HG03432 (cell line): ENCODE data around the gene ZC3H12A.

Experiments used
- ATAC-seq: cut with Tn5 transposase; IDR thresholded peaks from one replicate; pipeline ENCODE4 v1.9.1; 2021; ENCODE audit warnings: mild to moderate bottlenecking, moderate library complexity; ENCODE audit not compliant: unreplicated experiment

ZC3H12A gene

DNA sequence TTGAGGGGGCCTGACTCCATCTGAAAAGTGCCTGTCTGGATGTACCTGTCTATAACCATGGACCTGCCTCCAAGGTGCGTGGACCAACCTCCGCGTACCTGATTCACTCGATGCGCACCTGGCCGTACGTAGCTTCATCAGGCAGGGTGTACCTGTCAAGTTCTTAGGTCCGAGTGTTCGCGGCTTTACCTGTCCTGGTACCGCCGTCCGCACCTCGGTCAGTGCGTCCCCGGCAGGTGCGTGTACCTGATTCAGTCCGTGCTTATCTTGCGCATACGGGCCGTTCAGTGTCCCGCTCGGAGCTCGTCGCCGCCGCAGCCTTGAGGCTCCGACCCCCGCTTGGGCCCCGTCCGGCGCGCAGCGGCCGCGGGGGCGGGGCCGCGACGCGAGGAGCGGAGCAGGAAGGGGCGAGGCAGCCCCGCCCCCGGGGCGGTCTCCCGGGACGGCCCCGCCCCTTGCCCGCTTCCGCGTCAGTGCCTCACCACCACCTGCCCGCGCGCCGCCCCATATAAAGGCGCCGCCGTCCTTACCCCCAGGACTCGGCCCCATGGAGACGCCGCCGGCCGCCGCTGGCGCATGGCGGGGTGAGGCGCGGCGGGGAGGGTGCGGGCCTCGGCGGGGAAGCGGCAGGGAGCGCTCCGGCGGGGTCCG, at the start of gene ZC3H12A:
Gene ZC3H12A (plus strand): TSS at position 535 of the 651 bp plus-strand sequence. CDS start 917 bp downstream, outside the sequence.
- ATAC-seq: peak; percentile 59

DNA sequence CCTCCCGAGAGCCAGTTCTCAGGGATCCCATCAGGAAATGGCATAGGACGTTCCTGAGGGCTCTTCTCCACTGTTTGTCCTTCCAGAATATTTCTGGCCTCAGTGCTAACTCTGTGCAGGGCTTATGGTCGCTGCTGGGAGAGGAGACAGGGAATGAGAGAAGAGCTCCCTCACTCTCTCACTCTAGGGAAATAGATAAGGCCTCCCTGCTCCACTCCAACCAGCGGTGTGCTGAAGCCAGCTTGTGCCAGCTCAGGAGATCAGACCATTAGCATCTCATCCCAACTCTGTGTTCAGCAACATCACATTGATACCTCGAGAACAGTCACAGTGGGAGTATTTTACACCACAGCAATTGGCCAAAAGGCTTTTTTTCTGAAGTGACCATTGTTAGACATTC, 49.2 kb upstream of the ZC3H12A start:
- ATAC-seq: no peak

DNA sequence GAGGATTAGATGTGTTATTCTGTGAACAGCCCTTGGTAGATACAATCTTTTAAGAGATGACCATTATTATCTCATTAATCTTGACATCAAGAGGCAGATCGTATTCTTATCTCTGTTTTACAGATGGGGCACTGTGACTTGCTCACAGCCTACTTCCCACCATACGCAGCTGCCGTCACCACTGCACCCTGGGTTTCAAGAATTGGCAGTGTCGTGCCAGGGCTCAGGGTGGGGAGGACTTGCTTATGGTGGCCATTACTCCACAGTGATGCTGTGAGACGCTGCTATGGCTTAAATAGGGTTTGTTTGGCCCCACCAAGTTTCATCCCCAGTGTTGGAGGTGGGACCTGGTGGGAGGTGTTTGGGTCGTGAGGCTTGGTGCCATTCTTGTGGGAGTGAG, 45.4 kb upstream of the ZC3H12A start:
- ATAC-seq: no peak

DNA sequence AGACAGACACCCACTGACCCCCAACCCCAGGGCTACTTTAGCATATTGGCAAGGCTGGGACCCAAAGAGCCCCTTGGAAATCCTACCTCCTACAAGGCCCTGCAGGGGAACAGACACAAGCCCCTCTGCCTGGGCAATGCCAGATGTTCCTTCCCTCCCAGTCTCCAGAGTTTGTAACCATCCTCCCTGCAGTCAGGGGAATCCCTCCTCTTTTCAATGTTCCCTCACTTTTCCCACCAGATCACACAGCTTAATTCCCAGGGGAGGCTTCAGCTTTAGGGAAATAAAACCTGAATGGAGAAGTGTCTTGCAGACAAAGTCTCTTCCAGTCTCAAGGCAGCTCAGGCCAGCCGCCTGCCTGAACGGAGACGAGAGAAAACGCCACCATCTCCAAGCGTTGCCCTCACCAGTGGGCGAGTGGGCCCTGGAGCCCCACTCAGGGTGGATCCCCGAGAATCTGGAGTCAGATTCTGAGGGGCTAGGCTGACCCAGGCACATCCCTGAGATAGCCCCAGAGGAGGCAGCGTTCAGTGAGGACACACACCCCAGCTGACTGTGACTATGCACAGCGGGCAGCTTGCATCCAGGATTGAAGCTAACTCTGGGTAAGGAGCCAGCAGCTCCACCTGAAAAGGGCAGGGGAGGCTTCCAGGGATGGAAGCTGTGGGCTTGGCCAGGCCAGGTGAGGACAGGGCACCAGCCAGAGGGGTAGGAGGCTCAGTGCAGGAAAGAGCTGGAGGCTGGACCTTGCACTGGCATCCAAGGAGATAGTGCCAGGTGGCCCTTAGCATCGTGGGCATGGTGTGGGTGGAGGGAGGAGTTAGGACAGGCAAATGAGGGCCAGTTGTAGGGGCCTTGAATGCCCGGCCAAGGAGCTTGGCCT, 44.0 kb upstream of the ZC3H12A start:
- no peak for ATAC-seq

DNA sequence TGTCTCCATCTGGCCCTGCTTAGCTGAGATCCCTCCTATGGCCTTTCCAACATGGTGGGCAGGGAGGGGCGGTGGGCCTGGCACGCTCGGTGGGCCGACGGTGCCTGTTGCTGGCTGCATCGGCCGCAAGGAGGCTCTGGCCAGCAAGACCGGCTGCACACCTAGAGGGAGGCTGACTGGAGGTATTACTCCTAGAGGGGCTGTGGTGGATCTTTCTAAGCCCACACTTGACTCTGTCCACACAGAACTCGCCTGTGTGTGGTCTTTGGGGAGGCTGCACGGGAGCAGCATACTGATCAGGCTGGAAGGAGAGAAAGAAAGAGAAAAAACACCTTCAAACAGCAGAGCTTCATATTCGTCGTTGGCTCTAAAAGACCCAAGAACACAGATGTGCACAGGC, 41.7 kb upstream of the ZC3H12A start:
- no peak for ATAC-seq

DNA sequence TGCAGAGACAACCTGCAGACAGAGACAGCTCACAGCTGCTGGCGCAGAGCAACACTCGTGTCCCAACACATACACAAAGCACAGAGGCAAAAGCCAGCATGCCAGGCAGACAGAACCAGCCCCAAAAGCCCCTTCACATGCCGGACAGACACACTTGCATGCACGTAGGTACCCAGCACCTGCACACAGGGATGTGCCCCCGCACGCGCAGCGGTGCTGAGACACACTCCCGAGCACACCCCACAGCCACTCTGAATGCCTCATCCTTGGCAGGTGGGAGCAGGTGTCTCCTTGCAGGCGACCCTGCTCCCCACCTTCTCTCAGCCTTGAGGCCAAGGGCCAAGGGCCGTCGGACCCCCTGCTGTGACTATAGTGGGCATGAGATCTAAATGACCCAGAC, 41.2 kb upstream of the ZC3H12A start:
- no peak for ATAC-seq

DNA sequence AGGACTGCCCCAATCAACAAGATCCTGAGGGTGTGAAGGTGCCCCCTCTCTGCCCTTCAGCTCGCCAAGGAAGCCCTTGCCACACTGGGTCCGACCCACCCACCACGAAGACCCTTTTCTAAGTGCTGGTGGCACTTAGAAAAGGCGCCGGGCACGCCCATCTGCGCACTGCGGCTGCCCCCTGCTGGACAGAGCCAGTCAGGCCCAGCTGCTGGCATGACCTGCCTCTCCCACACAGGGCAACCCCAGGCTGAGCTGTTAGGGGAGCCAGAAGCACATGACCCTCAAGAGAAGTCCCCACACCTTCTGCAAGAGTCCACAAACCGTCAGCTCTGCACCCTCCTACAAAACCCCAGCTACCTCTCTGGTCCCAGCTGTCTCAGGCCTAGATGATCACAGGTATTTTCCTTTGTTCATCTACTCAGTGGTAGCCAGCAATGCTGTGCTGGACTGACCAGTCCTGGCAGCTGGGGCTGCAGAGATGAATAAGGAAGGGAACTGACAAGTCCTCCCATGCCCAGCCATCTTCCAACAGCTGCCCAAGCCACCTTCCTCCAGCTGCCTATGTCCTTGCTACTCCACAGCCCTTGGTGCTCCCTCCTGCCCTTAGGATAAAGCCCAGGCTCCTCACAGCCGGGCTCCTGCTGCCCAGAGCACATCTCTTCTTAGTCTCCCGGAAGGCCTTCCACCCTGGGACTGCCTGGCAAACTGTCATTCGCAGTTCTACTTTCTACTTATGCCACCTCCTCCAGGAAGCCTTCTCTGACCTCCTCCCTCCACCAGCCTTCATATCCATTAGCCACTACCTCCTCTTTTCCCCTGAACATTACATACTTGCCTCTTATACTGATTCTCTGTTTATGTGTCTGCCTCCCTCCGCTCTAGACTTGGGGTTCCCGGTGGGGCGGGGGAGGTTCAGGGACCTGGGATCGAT, 39.8 kb upstream of the ZC3H12A start:
- ATAC-seq: no peak

DNA sequence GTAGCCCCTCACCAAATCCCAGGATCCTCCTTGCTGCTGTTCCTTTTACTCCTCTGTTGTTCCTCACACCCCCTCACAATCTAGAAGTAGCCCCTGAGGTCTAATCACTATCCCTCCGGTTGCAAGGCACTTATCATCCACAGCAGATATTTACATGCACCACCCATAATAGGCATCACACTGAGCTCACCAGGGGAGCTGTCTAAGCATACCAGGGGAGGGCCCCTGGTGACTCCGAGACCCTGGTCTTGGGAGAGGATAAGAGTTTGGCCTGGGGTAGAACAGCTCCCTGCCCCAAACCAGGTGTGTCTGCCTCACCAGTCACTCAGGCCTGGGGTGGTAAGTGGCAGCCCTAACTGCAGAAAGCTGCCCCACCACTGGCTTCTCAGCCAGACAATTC, 37.3 kb upstream of the ZC3H12A start:
- ATAC-seq: no peak

DNA sequence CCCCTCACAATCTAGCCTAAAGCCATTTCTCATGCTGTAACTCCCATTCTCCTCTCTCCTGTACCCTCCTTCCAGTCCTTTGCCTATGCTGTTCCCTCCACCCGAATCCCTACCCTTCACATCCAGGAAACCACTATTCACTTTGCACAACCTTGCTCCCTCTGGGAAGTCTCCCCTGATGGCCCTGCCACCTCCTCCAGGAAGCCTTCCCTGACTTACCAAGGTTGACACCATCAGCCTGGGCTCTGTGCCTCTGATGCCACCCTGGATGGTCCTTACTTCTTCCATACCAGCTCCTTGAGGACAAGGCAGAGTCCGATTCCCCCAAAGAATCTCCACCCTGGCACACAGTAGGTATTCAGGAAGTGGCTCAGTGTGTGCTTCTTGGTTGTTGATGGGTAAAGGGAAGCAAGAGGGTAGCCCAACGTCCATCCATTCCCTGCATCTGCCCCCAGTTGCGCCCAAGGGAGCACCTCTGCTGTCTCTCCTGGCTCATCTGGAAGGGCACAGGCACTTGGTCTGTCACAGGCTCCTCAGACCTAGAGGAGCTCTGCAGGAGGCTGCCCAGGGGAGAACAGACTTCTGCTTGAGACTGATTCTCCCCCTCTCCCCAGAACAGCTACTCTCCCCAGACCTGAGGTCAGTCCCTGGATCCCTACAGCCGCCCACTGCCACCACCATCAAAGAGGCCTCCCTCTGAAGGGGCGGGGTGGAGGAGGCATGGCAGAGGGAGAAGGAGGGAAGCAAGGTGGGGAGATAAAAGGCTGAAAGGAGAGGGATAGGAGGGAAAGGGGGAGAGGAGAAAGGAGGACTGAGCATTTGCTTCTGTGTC, 36.1 kb upstream of the ZC3H12A start:
- ATAC-seq: no peak

DNA sequence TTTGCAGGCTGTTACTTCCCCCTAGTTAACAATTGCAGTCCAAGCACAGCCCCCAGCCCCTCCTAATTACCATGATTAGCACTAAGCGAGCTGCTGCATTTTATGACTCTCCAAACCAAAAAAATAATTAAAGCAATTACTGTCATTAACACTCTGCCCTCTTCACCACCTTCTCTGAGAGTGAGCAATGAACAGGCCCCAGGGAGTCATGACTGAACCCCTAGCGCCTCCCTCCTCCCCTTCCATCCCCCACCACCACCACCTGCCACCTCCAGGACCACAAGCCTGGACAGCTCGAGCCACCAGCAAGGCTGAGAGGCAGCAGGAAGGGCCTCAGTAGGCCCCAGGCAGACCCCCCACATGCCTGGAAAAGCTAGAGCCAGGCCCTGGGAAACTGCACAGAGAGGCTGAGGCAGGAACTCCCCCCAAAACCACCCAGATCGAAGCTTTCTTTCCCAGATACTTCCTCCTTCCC, 35.5 kb upstream of the ZC3H12A start:
- no peak for ATAC-seq

DNA sequence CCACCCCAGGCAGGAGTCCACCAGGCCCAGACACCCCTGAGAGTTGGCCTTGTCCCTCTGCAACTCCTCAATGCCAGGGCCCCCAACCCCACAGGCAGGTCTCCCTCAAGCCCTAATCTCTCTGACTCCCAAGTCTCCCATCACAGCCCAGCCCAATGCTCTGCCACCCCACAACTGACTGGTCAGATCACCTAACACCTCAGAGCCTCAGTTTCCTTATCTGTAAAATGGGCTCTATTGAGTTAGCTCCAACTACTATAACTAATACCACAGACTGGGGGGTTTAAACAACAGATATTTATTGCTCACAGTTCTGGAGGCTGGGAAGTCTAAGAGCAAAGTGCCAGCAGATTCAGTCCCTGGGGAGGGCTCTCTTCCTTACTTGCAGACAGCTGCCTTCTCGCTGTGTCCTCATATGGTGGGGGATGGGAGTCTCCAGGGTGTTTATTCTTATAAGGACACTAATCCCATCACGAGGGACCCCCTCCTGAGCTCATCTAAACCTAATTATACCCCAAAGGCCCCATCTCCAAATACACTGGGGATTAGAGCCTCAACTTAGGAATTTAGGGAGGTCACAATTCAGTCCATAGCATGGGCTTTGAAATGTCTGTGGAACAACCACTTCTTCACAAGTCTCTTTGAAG, 34.9 kb upstream of the ZC3H12A start:
- no peak for ATAC-seq

DNA sequence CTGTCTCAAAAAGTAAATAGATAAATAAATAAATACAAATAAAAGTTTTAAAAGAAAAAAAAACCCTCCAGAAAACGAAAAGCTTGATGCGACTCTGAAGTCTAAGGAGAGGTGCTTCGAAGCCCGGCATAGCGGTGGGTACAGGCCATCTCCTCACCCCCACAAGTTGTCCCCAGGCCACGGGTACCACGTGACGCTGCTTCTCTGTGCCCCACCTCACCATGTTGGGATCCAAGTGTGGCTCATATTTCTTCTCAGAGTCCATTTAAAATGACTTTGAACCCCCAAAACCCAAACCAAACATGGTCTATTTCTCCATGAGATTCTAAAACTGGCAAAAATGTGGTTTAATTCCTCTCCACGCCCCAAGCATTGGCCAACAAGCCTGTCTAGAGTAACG, 32.9 kb upstream of the ZC3H12A start:
- no peak for ATAC-seq

DNA sequence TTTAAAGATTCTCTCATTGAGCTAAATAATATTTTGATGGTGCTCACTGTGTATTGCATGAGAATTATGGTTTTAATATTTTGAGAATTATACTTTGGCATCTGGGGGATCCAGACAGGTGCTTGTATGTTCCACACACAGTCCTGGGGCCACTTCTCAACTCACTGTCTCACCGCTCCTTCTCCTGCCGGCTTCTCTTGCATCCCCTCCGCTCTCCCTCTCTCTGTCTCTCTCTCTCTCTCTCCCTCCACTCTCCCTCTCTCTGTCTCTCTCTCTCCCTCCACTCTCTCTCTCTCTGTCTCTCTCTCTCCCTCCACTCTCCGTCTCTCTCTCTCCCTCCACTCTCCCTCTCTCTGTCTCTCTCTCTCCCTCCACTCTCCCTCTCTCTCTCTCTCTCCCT, 32.2 kb upstream of the ZC3H12A start:
- ATAC-seq: no peak

DNA sequence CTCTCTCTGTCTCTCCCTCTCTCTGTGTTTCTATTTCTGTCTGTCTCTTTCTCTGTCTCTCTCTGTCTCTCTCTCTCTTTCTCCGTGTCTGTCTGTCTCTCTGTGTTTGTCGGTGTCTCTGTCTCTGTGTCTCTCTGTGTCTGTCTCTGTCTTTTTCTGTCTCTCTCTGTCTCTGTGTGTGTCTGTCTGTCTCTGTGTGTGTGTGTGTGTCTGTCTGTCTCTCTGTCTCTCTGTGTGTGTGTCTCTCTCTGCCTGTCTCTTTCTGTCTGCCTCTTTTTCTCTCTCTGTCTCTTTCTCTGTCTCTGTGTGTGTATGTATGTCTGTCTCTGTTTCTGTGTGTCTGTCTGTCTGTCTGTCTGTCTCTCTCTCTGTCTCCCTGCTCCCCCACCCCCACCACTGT, 31.7 kb upstream of the ZC3H12A start:
- ATAC-seq: no peak

DNA sequence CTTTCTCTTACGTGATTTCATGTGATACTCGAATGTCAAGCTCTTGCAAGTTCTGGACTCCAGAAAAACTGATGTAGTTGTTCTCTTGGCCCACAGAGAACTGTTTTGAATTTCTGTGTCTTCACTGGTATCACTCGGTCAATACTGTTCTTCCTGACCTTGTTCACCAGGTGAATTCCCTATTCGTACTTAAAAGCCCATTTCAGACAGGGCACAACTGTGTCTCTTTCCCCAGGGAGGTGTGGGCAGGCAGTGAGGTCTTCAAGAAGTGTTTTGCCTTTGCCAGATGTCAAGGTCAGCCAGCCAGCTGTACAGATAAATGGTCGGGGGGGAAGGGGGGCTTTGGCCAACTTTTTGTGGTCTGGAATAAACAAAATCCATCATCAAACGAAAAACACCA, 27.5 kb upstream of the ZC3H12A start:
- no peak for ATAC-seq

DNA sequence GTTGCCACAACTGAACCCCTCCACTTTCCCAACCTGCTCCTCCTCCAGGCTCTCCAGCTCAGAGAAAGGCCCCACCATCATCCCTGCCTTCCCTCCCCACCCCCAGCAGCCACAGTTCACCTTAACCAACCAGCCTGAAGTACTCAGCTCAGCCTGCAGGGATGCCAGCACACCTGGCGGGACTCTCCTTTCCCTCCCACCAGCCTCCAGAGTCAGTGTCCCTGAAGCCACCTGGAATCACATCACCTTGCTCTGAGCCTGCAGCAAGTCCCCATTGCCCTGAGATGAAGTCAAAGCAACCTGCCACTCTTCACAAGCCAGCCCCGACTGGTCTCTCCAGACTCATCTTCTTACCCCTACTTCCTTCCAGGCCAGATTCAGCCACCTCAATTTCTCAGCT, 26.2 kb upstream of the ZC3H12A start:
- ATAC-seq: no peak

DNA sequence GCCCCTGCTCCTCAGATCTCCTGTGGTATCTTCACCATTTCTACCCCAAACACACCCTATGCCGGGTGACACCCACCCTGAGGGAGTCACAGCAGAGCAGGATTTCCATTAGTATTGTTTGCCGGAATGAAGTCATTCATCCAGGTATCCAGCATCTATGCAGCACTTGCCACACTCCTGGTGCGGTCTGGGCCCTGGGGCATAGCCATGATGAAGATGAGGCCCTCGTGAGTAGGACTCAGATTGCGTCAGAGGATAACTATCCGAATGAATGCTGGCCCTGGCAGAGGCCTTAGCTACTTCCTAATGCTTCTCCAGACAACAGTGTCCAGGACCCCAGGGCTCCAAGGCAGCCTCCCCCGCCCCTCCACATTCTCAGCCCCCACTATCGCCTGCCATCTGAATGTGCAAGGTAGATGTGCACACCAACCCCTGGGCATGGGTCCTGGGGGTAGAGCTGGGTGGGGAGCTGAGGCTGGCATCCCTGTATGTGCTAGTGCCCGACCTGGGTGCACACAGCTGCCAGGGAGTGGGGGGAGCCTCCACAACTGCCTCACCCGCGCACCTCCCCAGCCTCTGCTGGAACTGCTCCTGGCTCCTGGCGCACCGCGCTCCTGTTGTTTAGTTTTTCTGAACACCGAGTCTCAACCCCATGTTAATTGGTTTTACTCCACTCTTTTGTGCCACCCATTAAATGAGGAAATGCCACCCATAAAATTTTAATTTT, 25.5 kb upstream of the ZC3H12A start:
- ATAC-seq: no peak

DNA sequence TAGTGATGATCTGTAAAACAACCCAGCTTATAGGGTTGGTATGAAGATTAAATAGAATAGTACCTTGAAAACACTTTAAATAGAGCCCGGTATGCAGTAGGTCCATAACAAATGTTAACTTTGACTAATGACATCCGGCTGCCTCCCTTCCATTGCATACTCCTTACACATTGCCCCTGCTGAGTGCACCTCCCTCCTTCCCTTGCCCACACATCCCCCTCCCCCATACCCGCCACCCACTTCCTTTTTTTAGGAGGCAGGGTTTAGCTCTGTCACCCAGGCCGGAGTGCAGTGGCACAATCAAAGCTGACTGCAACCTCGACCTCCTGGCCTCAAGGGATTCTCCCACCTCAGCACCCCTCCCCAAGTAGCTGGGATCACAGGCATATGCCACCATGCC, 24.4 kb upstream of the ZC3H12A start:
- ATAC-seq: no peak

DNA sequence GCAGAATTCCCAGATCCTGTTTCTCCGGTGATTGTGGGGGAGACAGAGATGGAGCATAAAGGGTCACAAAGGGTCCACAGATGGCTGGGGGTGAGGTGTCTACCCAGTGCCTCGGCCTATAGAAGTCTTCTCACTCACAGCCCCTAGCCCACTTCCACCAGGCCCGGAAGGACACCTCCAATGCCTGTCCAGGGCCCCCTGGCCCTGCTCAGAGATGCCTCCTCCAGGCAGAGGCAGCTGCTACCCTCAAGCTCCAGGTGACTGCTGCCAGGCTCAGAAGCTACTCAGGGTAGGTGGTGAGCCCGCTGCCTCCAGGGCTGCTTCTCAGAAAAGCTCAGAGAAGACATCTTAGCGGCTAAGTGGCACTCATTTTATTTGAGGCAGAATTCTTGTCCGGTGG, 22.0 kb upstream of the ZC3H12A start:
- ATAC-seq: no peak
